DMS53 treated with DMSO at 0.1 percent for 48 hours (cell line): ENCODE results near the gene GRAPL.
"Not testable (repeated sequence)": the region's sequence is repeated elsewhere in the genome, so short reads cannot be mapped to it uniquely, and the experiment has no call there.

Experiments used
- DNase-seq: peaks from one replicate; lab custom pipeline; 2025; ENCODE audit not compliant: unreplicated experiment; lab: John Stamatoyannopoulos, UW

GRAPL gene

GRCh38 chr17:19127148-19127980, at the start of gene GRAPL:
GRAPL (plus strand) TSS chr17:19127589; CDS start chr17:19127620, 31 bp downstream.
- DNase-seq, result not testable (repeated sequence)

GRCh38 chr17:19088804-19089685, 38.3 kb upstream of the GRAPL start:
- not testable (repeated sequence) for DNase-seq

GRCh38 chr17:19090058-19090772, 37.2 kb upstream of the GRAPL start:
- DNase-seq, result not testable (repeated sequence)

GRCh38 chr17:19092737-19093683, 34.4 kb upstream of the GRAPL start:
- not testable (repeated sequence) for DNase-seq

GRCh38 chr17:19093684-19094438, 33.5 kb upstream of the GRAPL start:
- not testable (repeated sequence) for DNase-seq

- not testable (repeated sequence) for DNase-seq
Observed at GRCh38 chr17:19108517-19108916, 18.9 kb upstream of the GRAPL start.

GRCh38 chr17:19110189-19111097, 16.9 kb upstream of the GRAPL start:
- DNase-seq, result not testable (repeated sequence)

- DNase-seq, result not testable (repeated sequence)
Observed at GRCh38 chr17:19111111-19111711, 16.2 kb upstream of the GRAPL start.

GRCh38 chr17:19111801-19112458, 15.5 kb upstream of the GRAPL start:
- DNase-seq, result not testable (repeated sequence)

- DNase-seq, result not testable (repeated sequence)
Observed at GRCh38 chr17:19112459-19112826, 14.9 kb upstream of the GRAPL start.

GRCh38 chr17:19118695-19119094, 8.7 kb upstream of the GRAPL start:
- DNase-seq, result not testable (repeated sequence)

GRCh38 chr17:19125289-19125688, 2.1 kb upstream of the GRAPL start:
- not testable (repeated sequence) for DNase-seq

- not testable (repeated sequence) for DNase-seq
Observed at GRCh38 chr17:19129500-19129899, 2.1 kb downstream of the GRAPL start.

- not testable (repeated sequence) for DNase-seq
Observed at GRCh38 chr17:19131108-19131507, 3.7 kb downstream of the GRAPL start.

- not testable (repeated sequence) for DNase-seq
Observed at GRCh38 chr17:19131772-19132171, 4.4 kb downstream of the GRAPL start.

GRCh38 chr17:19133793-19134192, 6.4 kb downstream of the GRAPL start:
- not testable (repeated sequence) for DNase-seq

GRCh38 chr17:19135391-19135790, 8.0 kb downstream of the GRAPL start:
- not testable (repeated sequence) for DNase-seq
